HCT116 (cell line): ENCODE data around the gene PRR16. TPM values are rescaled to one million over a fixed set of nuclear protein-coding genes. Genes with fewer than 3 reads are reported as not detected.
"Not testable (repeated sequence)": the region's sequence is repeated elsewhere in the genome, so short reads cannot be mapped to it uniquely, and the experiment has no call there.

Experiments used
- ATAC-seq: fragments of 200-7000 bp; cut with Tn5 transposase; 2 replicates; pipeline ENCODE4 v1.9.1; 2020; ENCODE audit warnings: mild to moderate bottlenecking, moderate library complexity
- BruUV-seq: library from RNA; stranded (reverse); fragments of 400-500 nt; replicated peaks from 2 replicates; lab custom pipeline; 2021; lab: Mats Ljungman, UMichigan
- CTCF ChIA-PET: fragments of 300-600 bp; sonication (Branson Sonifier 250); formaldehyde crosslinking; loops from one replicate; lab custom pipeline; 2021; ENCODE audit warnings: antibody characterized with exemption; lab: Charles Lee
- POLR2A ChIA-PET: fragments of 300-600, 350-600 bp; sonication (Branson Sonifier 250); formaldehyde crosslinking; loops from one replicate; lab custom pipeline; 2021; ENCODE audit warnings: antibody characterized with exemption; lab: Charles Lee
- RAD21 ChIA-PET, 2 experiments: fragments of 300-600 bp; sonication (Branson Sonifier 250); formaldehyde crosslinking; loops; one replicate each; lab custom pipeline; 2023; ENCODE audit warnings: low total read pairs in 2 of 2; ENCODE audit not compliant: uncharacterized antibody in 2 of 2, unreplicated experiment in 2 of 2, low non-redundant PET in 1 of 2; lab: Charles Lee
- DNase-seq: peaks from one replicate; pipeline ENCODE4 v3.0.0-alpha.2; 2010; ENCODE audit warnings: low read depth, low spot score
- H2AFZ ChIP-seq: fragments of 200-600 bp; shearing (Covaris generic), sonication (generic); 2 replicates; pipeline ENCODE4 v1.6.1; 2017; ENCODE audit warnings: low read depth, mixed run types, mixed read lengths, antibody characterized with exemption, low read length; ENCODE audit not compliant: poor library complexity, severe bottlenecking
- H3K27ac ChIP-seq: 2 replicates; pipeline ENCODE4 v1.5.1; 2012; ENCODE audit warnings: low read depth, low read length
- H3K27me3 ChIP-seq: fragments of 200-600 bp; sonication (generic); 2 replicates; pipeline ENCODE4 v1.6.1; 2016; ENCODE audit warnings: mixed run types, low read length, mixed read lengths; ENCODE audit not compliant: insufficient read depth
- H3K36me3 ChIP-seq, 2 experiments: fragments of 200-500 bp in 1 of 2; fragments of 200-600 bp in 1 of 2; sonication (Bioruptor generic) in 1 of 2; sonication (generic) in 1 of 2; 2 replicates each; pipeline versions ENCODE4 v1.5.1 to v1.6.1; 2014 to 2016; ENCODE audit warnings: low read length in 2 of 2, inconsistent platforms in 1 of 2, mixed read lengths in 1 of 2, mixed run types in 1 of 2; ENCODE audit not compliant: insufficient read depth in 2 of 2, control insufficient read depth in 1 of 2
- H3K4me1 ChIP-seq, 2 experiments: fragments of 200-600 bp in 1 of 2; sonication (generic) in 1 of 2; 2 replicates each; pipeline versions ENCODE4 v1.5.1 to v1.6.1; 2012 to 2017; ENCODE audit warnings: low read length in 2 of 2, inconsistent platforms in 1 of 2, mild to moderate bottlenecking in 1 of 2, mixed read lengths in 1 of 2, mixed run types in 1 of 2, moderate library complexity in 1 of 2; ENCODE audit not compliant: insufficient read depth in 2 of 2, control insufficient read depth in 1 of 2
- H3K4me2 ChIP-seq: fragments of 200-600 bp; sonication (generic); 2 replicates; pipeline ENCODE4 v1.6.1; 2017; ENCODE audit warnings: mixed run types, low read length, mixed read lengths
- H3K4me3 ChIP-seq, 2 experiments: fragments of 200-600 bp in 1 of 2; sonication (generic) in 1 of 2; replicated peaks in 1 of 2; 2 replicates each; pipeline ENCODE4 v1.5.1; 2011 to 2016; ENCODE audit warnings: low read length in 2 of 2, control low read depth in 1 of 2, low read depth in 1 of 2, mild to moderate bottlenecking in 1 of 2, mixed read lengths in 1 of 2, mixed run types in 1 of 2
- H3K79me2 ChIP-seq: fragments of 200-600 bp; sonication (generic); 2 replicates; pipeline ENCODE4 v1.6.1; 2017; ENCODE audit warnings: mild to moderate bottlenecking, mixed run types, low read length, moderate library complexity, mixed read lengths; ENCODE audit not compliant: insufficient read depth
- H3K9ac ChIP-seq: fragments of 200-600 bp; sonication (generic); 2 replicates; pipeline ENCODE4 v1.6.1; 2016; ENCODE audit warnings: low read length, mixed read lengths
- H3K9me2 ChIP-seq: fragments of 200-600 bp; sonication (generic), shearing (Covaris generic); 2 replicates; pipeline ENCODE4 v1.6.1; 2017; ENCODE audit warnings: mixed run types, mild to moderate bottlenecking, moderate library complexity; ENCODE audit not compliant: insufficient read depth
- H3K9me3 ChIP-seq, 2 experiments: fragments of 200-500 bp in 1 of 2; fragments of 200-600 bp in 1 of 2; sonication (Bioruptor generic) in 1 of 2; sonication (generic) in 1 of 2; 2 replicates each; pipeline ENCODE4 v1.6.1; 2014 to 2017; ENCODE audit warnings: low read length in 2 of 2, mixed read lengths in 2 of 2, inconsistent platforms in 1 of 2, low read depth in 1 of 2, mild to moderate bottlenecking in 1 of 2, mixed run types in 1 of 2, moderate library complexity in 1 of 2; ENCODE audit not compliant: control insufficient read depth in 1 of 2, insufficient read depth in 1 of 2
- H4K20me1 ChIP-seq: fragments of 200-600 bp; sonication (generic), shearing (Covaris generic); 2 replicates; pipeline ENCODE4 v1.6.1; 2017; ENCODE audit warnings: mixed run types, mild to moderate bottlenecking, moderate library complexity; ENCODE audit not compliant: insufficient read depth
- RAD21 ChIP-seq: IDR thresholded peaks from 2 replicates; pipeline ENCODE4 v1.6.1; 2012; ENCODE audit warnings: low read depth, mild to moderate bottlenecking
- intact Hi-C: fragments of 100-400 bp; cut with micrococcal nuclease; formaldehyde crosslinking; loops from 2 replicates; pipeline ENCODE4 v1.10.0; 2022
- total RNA-seq: library from RNA; stranded (reverse); gene quantifications from one replicate; pipeline ENCODE4 v1.2.1, GENCODE V29; 2021; ENCODE audit not compliant: unreplicated experiment
- TF ChIP-seq, protein P1 (sequence below), 3 experiments: fragments of 200-600 bp in 1 of 3; sonication (generic) in 1 of 3; IDR thresholded peaks in 2 of 3; conservative IDR thresholded peaks in 1 of 3; 2 replicates each; pipeline ENCODE4 v1.5.1; 2012 to 2017; ENCODE audit warnings: low read depth in 2 of 3, low read length in 2 of 3, antibody characterized with exemption in 1 of 3, borderline replicate concordance in 1 of 3, control low read depth in 1 of 3, mild to moderate bottlenecking in 1 of 3, mixed read lengths in 1 of 3, mixed run types in 1 of 3, moderate library complexity in 1 of 3; ENCODE audit not compliant: insufficient read depth in 1 of 3
- TF ChIP-seq, protein P2 (sequence below): IDR thresholded peaks from 2 replicates; pipeline ENCODE4 v1.6.1; 2012

Gene PRR16
- total RNA-seq, 1 experiment from 2014 or later: 0.42 TPM

DNA sequence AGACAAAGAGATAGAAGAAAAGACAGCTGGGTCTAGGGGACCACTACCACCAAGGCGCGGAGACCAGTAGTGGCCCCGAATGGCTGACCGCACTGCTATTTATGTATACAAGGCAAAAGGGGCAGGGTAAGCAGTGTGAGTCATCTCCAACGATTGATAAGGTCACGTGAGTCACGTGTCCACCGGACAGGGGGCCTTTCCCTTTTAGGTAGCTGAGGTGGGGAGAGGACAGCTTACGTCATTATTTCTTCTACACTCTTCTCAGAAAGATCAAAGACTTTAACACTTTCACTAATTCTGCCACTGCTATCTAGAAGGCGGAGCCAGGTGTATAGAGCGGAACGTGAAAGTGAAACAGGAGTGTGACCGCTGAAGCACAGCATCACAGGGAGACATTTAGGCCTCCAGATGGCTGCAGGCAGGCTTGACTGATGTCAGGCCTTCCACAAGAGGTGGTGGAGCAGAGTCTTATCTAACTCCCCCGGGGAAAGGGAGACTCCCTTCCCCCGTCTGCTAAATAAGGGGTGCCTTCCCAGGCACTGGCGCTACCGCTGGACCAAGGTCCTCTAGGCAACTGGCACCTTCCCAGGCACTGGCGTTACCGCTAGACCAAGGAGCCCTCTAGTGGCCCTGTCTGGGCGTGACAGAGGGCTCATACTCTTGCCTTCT, 6.1 kb upstream of the PRR16 start (continued):
- TF ChIP-seq, protein P1, sequence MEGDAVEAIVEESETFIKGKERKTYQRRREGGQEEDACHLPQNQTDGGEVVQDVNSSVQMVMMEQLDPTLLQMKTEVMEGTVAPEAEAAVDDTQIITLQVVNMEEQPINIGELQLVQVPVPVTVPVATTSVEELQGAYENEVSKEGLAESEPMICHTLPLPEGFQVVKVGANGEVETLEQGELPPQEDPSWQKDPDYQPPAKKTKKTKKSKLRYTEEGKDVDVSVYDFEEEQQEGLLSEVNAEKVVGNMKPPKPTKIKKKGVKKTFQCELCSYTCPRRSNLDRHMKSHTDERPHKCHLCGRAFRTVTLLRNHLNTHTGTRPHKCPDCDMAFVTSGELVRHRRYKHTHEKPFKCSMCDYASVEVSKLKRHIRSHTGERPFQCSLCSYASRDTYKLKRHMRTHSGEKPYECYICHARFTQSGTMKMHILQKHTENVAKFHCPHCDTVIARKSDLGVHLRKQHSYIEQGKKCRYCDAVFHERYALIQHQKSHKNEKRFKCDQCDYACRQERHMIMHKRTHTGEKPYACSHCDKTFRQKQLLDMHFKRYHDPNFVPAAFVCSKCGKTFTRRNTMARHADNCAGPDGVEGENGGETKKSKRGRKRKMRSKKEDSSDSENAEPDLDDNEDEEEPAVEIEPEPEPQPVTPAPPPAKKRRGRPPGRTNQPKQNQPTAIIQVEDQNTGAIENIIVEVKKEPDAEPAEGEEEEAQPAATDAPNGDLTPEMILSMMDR (IDR thresholded peaks at IDR 0.05 in 2 of 3, conservative IDR thresholded peaks at IDR 0.05 in 1 of 3; ENCODE audit: borderline replicate concordance in 1 of 3, insufficient read depth in 1 of 3, low read depth in 2 of 3, low read length in 2 of 3): peak; percentile 52 to 72 (median 66); a peak in 5 of 6 replicates
- TF ChIP-seq RAD21: peak; percentile 84
- TF ChIP-seq, protein P2, sequence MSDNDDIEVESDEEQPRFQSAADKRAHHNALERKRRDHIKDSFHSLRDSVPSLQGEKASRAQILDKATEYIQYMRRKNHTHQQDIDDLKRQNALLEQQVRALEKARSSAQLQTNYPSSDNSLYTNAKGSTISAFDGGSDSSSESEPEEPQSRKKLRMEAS: no peak

DNA sequence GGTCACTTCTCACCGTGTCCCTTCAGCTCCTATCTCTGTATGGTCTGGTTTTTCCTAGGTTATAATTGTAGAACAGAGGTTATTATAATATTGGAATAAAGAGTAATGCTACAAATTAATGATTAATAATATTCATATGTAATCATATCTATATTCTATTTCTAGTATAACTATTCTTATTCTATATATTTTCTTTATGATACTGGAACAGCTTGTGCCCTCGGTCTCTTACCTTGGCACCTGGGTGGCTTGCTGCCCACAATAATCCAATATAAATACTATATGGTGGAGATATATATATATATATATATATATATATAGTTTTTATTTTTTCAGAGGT, 5.6 kb upstream of the PRR16 start:
- H2AFZ ChIP-seq, H3K27me3 ChIP-seq, H3K4me1 ChIP-seq, H3K9me3 ChIP-seq, H3K36me3 ChIP-seq, H3K27ac ChIP-seq, H4K20me1 ChIP-seq, ATAC-seq, POLR2A ChIA-PET, H3K79me2 ChIP-seq, H3K9ac ChIP-seq, BruUV-seq, DNase-seq, H3K9me2 ChIP-seq: not testable (repeated sequence)
- intact Hi-C loops: loop anchor here (2.0 to 5.0 kb wide), 2 partner anchors 516 to 988 kb away; no protein-coding TSS in a partner anchor
- Histone ChIP-seq H3K4me3 (peak overlapping the region; percentile 48 to 63; a peak in 2 of 4 replicates), H3K4me2 (peak overlapping the region; percentile 86)
- CTCF ChIA-PET: interaction anchor here (0.7 kb wide), 1 partner anchor 17 kb away, joined by 3 read pairs; no protein-coding TSS in a partner anchor
- RAD21 ChIA-PET: interaction anchor here in 1 of 2 experiments (0.6 to 1.4 kb wide), 2 partner anchors 12 to 805 kb away, joined by 3 read pairs; no protein-coding TSS in a partner anchor
